ENCODE data around the gene KIAA1210. TPM values are rescaled to one million over a fixed set of nuclear protein-coding genes. Genes with fewer than 3 reads are reported as not detected.

KIAA1210 gene
- polyA plus RNA-seq, 1 experiment = not detected

DNA sequence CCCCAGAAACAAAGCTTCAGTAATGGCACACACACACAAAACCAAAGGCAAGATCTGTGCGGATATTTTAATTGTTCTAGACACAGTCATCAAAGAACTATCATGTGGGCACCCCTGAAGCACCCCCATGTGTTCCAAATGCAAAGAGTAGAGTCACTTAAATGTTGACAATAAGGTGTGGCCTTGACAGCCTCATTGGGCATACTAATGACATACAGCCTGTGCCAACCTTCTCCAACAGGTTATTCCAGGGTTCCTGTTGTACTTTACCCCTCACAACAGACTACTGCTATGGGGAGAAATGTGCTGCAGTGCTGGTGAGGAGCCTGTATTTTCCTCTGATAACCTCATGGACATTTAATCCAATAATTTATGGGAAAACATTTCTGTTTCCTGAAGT is 84.6 kb downstream of the KIAA1210 start:
- no peak for DNase-seq (ENCODE audit: low read depth, low spot score)
- H3K27me3 ChIP-seq (ENCODE audit: control insufficient read depth, insufficient read depth, low read length) = no peaks in the 10 kb centered on the region
- no peaks in the 10 kb centered on the region for H3K9me3 ChIP-seq (ENCODE audit: control insufficient read depth, insufficient read depth, low read length)
- ChIA-PET CTCF (no interaction called here), POLR2A (no interaction called here)
- no peak overlapping the region for H3K27ac ChIP-seq (ENCODE audit: low read depth, low read length)
- TF ChIP-seq, protein P1, sequence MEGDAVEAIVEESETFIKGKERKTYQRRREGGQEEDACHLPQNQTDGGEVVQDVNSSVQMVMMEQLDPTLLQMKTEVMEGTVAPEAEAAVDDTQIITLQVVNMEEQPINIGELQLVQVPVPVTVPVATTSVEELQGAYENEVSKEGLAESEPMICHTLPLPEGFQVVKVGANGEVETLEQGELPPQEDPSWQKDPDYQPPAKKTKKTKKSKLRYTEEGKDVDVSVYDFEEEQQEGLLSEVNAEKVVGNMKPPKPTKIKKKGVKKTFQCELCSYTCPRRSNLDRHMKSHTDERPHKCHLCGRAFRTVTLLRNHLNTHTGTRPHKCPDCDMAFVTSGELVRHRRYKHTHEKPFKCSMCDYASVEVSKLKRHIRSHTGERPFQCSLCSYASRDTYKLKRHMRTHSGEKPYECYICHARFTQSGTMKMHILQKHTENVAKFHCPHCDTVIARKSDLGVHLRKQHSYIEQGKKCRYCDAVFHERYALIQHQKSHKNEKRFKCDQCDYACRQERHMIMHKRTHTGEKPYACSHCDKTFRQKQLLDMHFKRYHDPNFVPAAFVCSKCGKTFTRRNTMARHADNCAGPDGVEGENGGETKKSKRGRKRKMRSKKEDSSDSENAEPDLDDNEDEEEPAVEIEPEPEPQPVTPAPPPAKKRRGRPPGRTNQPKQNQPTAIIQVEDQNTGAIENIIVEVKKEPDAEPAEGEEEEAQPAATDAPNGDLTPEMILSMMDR (IDR thresholded peaks at IDR 0.05; ENCODE audit: low read depth, low read length) = no peak
- no peak overlapping the region for H3K4me3 ChIP-seq (ENCODE audit: low read depth, low read length)

- TF ChIP-seq, protein P1 (IDR thresholded peaks at IDR 0.05; ENCODE audit: low read depth, low read length) = no peak
- no peaks in the 10 kb centered on the region for H3K27me3 ChIP-seq (ENCODE audit: control insufficient read depth, insufficient read depth, low read length)
- ChIA-PET CTCF (no interaction called here), POLR2A (no interaction called here)
- no peak overlapping the region for H3K4me3 ChIP-seq (ENCODE audit: low read depth, low read length)
- DNase-seq (ENCODE audit: low read depth, low spot score) = no peak
- H3K9me3 ChIP-seq (ENCODE audit: control insufficient read depth, insufficient read depth, low read length) = no peaks in the 10 kb centered on the region
- H3K27ac ChIP-seq (ENCODE audit: low read depth, low read length) = no peak overlapping the region
Measured at GRCh38 chrX:119042040-119042439, 85.6 kb downstream of the KIAA1210 start.

GRCh38 chrX:119041175-119041574 is 86.4 kb downstream of the KIAA1210 start:
- TF ChIP-seq, protein P1 (IDR thresholded peaks at IDR 0.05; ENCODE audit: low read depth, low read length) = no peak
- peak; percentile 45 for DNase-seq (ENCODE audit: low read depth, low spot score)
- Histone ChIP-seq H3K27me3 (ENCODE audit: control insufficient read depth, insufficient read depth, low read length) (no peaks in the 10 kb centered on the region), H3K4me3 (ENCODE audit: low read depth, low read length) (no peak overlapping the region), H3K27ac (ENCODE audit: low read depth, low read length) (peak overlapping the region; percentile 48), H3K9me3 (ENCODE audit: control insufficient read depth, insufficient read depth, low read length) (no peaks in the 10 kb centered on the region)
- ChIA-PET CTCF (no interaction called here), POLR2A (no interaction called here)

GRCh38 chrX:119040432-119040831 is 87.2 kb downstream of the KIAA1210 start:
- POLR2A ChIA-PET = no interaction called here
- no peaks in the 10 kb centered on the region for H3K9me3 ChIP-seq (ENCODE audit: control insufficient read depth, insufficient read depth, low read length)
- no peak overlapping the region for H3K4me3 ChIP-seq (ENCODE audit: low read depth, low read length)
- no peak for DNase-seq (ENCODE audit: low read depth, low spot score)
- no peaks in the 10 kb centered on the region for H3K27me3 ChIP-seq (ENCODE audit: control insufficient read depth, insufficient read depth, low read length)
- TF ChIP-seq, protein P1 (IDR thresholded peaks at IDR 0.05; ENCODE audit: low read depth, low read length) = no peak
- CTCF ChIA-PET = interaction anchor here (1.0 to 1.7 kb wide), 2 partner anchors 26 to 35 kb away, joined by 3 to 8 read pairs; no protein-coding TSS in a partner anchor
- no peak overlapping the region for H3K27ac ChIP-seq (ENCODE audit: low read depth, low read length)

DNA sequence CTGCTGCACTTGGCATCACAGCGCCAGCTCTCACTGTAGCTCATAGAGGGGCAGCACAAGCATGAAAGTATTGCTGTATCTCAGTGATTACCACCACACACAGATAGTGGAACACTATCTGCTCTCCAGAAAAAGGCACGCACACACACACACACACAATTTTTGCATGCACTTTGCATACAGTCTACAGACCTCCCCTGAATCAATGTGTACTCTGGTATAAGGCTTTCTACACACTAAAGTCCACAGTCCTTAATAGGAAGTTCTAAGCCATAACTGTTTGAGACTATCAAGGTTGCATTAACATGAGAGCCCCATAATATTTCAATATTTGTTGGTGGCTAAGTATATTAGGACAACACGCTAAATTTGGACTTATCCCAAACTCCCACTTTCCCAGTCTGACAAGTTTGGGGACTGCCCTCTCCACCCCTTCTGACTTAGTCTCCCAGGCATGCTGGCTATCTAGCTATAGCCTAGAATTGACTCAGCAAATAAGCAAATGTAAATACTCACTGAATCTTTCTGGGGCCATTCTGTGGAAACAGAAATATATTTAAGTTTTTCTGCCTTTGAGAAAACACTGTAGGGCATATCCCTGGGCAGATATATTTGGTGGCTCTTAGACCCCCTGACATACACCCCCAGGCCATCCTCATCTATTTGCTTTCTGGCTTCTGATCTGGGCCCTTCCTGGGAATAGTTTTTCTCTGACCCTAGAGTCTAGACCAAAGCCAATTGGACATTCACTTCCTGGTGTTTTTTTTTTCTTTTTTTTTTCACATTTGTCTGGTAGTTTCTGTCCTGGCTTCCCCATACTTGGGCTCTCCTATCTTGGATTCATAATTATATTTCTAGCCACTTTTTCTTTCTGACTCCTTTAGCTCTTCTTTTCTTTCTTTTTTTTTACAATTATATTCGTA is 91.2 kb downstream of the KIAA1210 start:
- no peak overlapping the region for H3K4me3 ChIP-seq (ENCODE audit: low read depth, low read length)

More for the DNA sequence above, 91.2 kb downstream of the KIAA1210 start:
- ChIA-PET POLR2A (interaction anchor here (0.7 kb wide), 1 partner anchor 8 kb away, joined by 4 read pairs; no protein-coding TSS in a partner anchor), CTCF (interaction anchor here (0.7 to 1.5 kb wide), 2 partner anchors 27 to 982 kb away, joined by 3 to 4 read pairs; no protein-coding TSS in a partner anchor)
- no peak overlapping the region for H3K27ac ChIP-seq (ENCODE audit: low read depth, low read length)
- 0 out of 2 replicates have a peak, but pooled peaks cover 2% of the 10 kb centered on the region for H3K9me3 ChIP-seq (ENCODE audit: control insufficient read depth, insufficient read depth, low read length)
- DNase-seq (ENCODE audit: low read depth, low spot score) = no peak
- H3K27me3 ChIP-seq (ENCODE audit: control insufficient read depth, insufficient read depth, low read length) = no peaks in the 10 kb centered on the region
- TF ChIP-seq, protein P1 (IDR thresholded peaks at IDR 0.05; ENCODE audit: low read depth, low read length) = no peak

Measured in AG04450 (cell line).